LNCAP (cell line): ENCODE results near the gene ZNF283.

Experiments
- CTCF ChIP-seq: fragments of 450-650 bp; IDR thresholded peaks from 2 replicates; pipeline ENCODE4 v1.5.1; 2017; ENCODE audit warnings: mild to moderate bottlenecking

The ZNF283 gene

GRCh38 chr19:43814663-43815352 is 12.3 kb upstream of the ZNF283 start:
- TF ChIP-seq CTCF, result no peak

DNA sequence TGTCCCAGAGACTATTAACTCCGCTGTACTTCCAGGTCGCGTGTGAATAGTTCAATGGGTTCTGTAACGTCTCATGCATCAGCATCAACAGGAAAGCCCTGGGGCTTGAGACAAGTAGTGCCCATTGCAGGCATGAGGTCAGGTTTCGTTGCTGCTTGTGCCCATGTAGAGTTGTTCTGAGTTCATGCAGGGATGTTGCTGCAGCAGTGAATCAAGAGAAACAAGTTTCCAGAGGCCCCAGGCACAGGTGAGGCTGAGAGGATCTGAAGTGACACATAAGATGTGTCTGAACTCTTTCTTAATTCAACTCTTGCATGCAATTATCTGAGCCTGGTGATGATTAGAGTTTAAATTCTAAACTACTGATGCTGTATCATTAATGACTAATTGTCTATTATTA is 8.6 kb upstream of the ZNF283 start:
- no peak for TF ChIP-seq CTCF

GRCh38 chr19:43820098-43820883 is 6.8 kb upstream of the ZNF283 start:
- TF ChIP-seq CTCF, result no peak

GRCh38 chr19:43820884-43821215 is 6.3 kb upstream of the ZNF283 start:
- TF ChIP-seq CTCF, result no peak

DNA sequence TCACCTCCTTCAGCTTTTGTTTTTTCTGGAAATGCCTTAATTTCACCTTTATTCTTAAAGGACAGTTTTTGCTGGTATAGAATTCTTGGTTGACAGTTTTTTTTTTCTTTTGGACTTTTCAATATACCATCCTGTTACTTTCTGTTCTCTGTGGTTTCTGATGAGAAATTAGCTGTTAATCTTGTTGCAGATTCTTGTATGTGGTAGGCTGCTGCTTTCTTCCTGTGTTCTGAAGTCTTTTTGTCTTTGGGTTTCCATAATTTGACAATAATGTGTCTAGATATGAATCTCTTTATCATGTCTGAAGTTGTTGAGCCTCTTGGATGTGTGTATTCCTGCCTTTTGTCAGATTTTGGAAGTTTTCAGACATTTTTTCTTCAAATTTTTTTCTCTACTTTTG is 12.0 kb downstream of the ZNF283 start:
- no peak for TF ChIP-seq CTCF

GRCh38 chr19:43842007-43842406 is 14.9 kb downstream of the ZNF283 start:
- no peak for TF ChIP-seq CTCF

GRCh38 chr19:43847246-43847645 is 20.1 kb downstream of the ZNF283 start:
- TF ChIP-seq CTCF, result no peak
